H1 (cell line): Measurements from ENCODE around the gene TSPOAP1. TPM values are rescaled to one million over a fixed set of nuclear protein-coding genes. Genes with fewer than 3 reads are reported as not detected.

Source experiments
- CTCF ChIA-PET: fragments of 300-600 bp; sonication (Branson Sonifier 250); formaldehyde crosslinking; loops from one replicate; lab custom pipeline; 2021; ENCODE audit not compliant: partially characterized antibody; lab: Charles Lee
- POLR2A ChIA-PET: fragments of 300-600 bp; sonication (Branson Sonifier 250); formaldehyde crosslinking; loops from one replicate; lab custom pipeline; 2021; ENCODE audit warnings: inconsistent platforms; ENCODE audit not compliant: partially characterized antibody; lab: Charles Lee
- DNase-seq, 2 experiments: peaks; one replicate each; pipeline versions ENCODE4 v3.0.0 to v3.0.0-alpha.2; 2010 to 2022; ENCODE audit warnings: low spot score in 2 of 2, low read depth in 1 of 2, mixed read lengths in 1 of 2
- FAIRE-seq: peaks from 2 replicates; lab custom pipeline; 2011; peaks lifted over from hg19 to GRCh38; lab: Jason Lieb, UNC
- H2AFZ ChIP-seq: 2 replicates; pipeline ENCODE4 v1.8.1; 2012; ENCODE audit warnings: low read length, inconsistent platforms
- H2AK5ac ChIP-seq: 2 replicates; pipeline ENCODE4 v1.6.1; 2013; ENCODE audit warnings: low read depth, low read length
- H2BK120ac ChIP-seq: replicated peaks from 2 replicates; pipeline ENCODE3; 2013; ENCODE audit warnings: low read depth, low read length, inconsistent platforms
- H2BK12ac ChIP-seq: 2 replicates; pipeline ENCODE4 v1.6.1; 2013; ENCODE audit warnings: low read depth, low read length
- H2BK15ac ChIP-seq: 2 replicates; pipeline ENCODE4 v1.6.1; 2013; ENCODE audit warnings: low read length
- H2BK20ac ChIP-seq: 2 replicates; pipeline ENCODE4 v1.6.1; 2013; ENCODE audit warnings: low read length
- H2BK5ac ChIP-seq: 2 replicates; pipeline ENCODE4 v1.6.1; 2013; ENCODE audit warnings: low read depth, low read length
- H3K14ac ChIP-seq: 2 replicates; pipeline ENCODE4 v1.6.1; 2013; ENCODE audit warnings: inconsistent platforms; ENCODE audit not compliant: insufficient read length
- H3K18ac ChIP-seq: 2 replicates; pipeline ENCODE4 v1.6.1; 2013; ENCODE audit warnings: low read length; ENCODE audit errors: extremely low read depth
- H3K23ac ChIP-seq: 2 replicates; pipeline ENCODE4 v1.6.1; 2013; ENCODE audit warnings: inconsistent platforms; ENCODE audit not compliant: insufficient read length
- H3K23me2 ChIP-seq: 2 replicates; pipeline ENCODE4 v1.6.1; 2013; ENCODE audit warnings: low read depth, low read length
- H3K27ac ChIP-seq: 2 replicates; pipeline ENCODE4 v1.6.1; 2011; ENCODE audit warnings: low read depth, low read length, inconsistent platforms
- H3K27me3 ChIP-seq, 4 experiments: replicated peaks in 1 of 4; 1 replicate in 1 of 4; 2 replicates in 3 of 4; pipeline versions ENCODE4 v1.6.1 to v1.8.1; 2011 to 2013; ENCODE audit warnings: low read length in 3 of 4, mild to moderate bottlenecking in 3 of 4, inconsistent platforms in 2 of 4, mixed read lengths in 2 of 4, moderate library complexity in 1 of 4; ENCODE audit not compliant: control insufficient read depth in 3 of 4, insufficient read depth in 3 of 4; ENCODE audit errors: extremely low read depth in 1 of 4
- H3K36me3 ChIP-seq, 4 experiments: 2 replicates each; pipeline versions ENCODE4 v1.6.1 to v1.8.1; 2011 to 2013; ENCODE audit warnings: mild to moderate bottlenecking in 4 of 4, low read length in 3 of 4, moderate library complexity in 2 of 4, control low read depth in 1 of 4, inconsistent platforms in 1 of 4; ENCODE audit not compliant: insufficient read depth in 4 of 4, control insufficient read depth in 2 of 4
- H3K4ac ChIP-seq: replicated peaks from 2 replicates; pipeline ENCODE3; 2013; ENCODE audit warnings: low read length, low read depth, mixed read lengths, inconsistent platforms; ENCODE audit not compliant: insufficient read length
- H3K4me1 ChIP-seq, 4 experiments: replicated peaks in 1 of 4; 1 replicate in 1 of 4; 2 replicates in 3 of 4; pipeline versions ENCODE4 v1.6.1 to v1.8.1; 2011 to 2013; ENCODE audit warnings: low read length in 3 of 4, inconsistent platforms in 2 of 4, mixed read lengths in 1 of 4; ENCODE audit not compliant: insufficient read depth in 4 of 4, control insufficient read depth in 3 of 4
- H3K4me2 ChIP-seq, 2 experiments: 2 replicates each; pipeline versions ENCODE4 v1.6.1 to v1.8.1; 2011 to 2013; ENCODE audit warnings: low read depth in 2 of 2, low read length in 2 of 2, control low read depth in 1 of 2, inconsistent platforms in 1 of 2, mild to moderate bottlenecking in 1 of 2; ENCODE audit not compliant: insufficient read depth in 1 of 2
- H3K4me3 ChIP-seq, 4 experiments: fragments of 200-600, 300-600 bp in 1 of 4; sonication (generic), shearing (Covaris generic), sonication (Bioruptor Twin) in 1 of 4; 2 replicates each; pipeline versions ENCODE4 v1.5.1 to v1.8.1; 2011 to 2016; ENCODE audit warnings: low read length in 4 of 4, low read depth in 3 of 4, control low read depth in 2 of 4, inconsistent platforms in 2 of 4, mild to moderate bottlenecking in 2 of 4, mixed read lengths in 1 of 4, moderate library complexity in 1 of 4; ENCODE audit not compliant: insufficient read depth in 2 of 4; ENCODE audit errors: extremely low read depth in 1 of 4
- H3K56ac ChIP-seq: replicated peaks from 2 replicates; pipeline ENCODE3; 2013; ENCODE audit warnings: low read depth, mild to moderate bottlenecking, mixed read lengths, low read length, inconsistent platforms; ENCODE audit not compliant: insufficient read length
- H3K79me1 ChIP-seq: 2 replicates; pipeline ENCODE4 v1.6.1; 2013; ENCODE audit warnings: low read depth, low read length, control low read depth
- H3K79me2 ChIP-seq, 2 experiments: 2 replicates each; pipeline versions ENCODE4 v1.6.1 to v1.8.1; 2012 to 2013; ENCODE audit warnings: low read length in 2 of 2, mild to moderate bottlenecking in 2 of 2, inconsistent platforms in 1 of 2; ENCODE audit not compliant: insufficient read depth in 2 of 2, control insufficient read depth in 1 of 2
- H3K9ac ChIP-seq, 4 experiments: replicated peaks in 1 of 4; 1 replicate in 1 of 4; 2 replicates in 3 of 4; pipeline versions ENCODE4 v1.6.1 to v1.8.1; 2011 to 2013; ENCODE audit warnings: low read depth in 3 of 4, low read length in 3 of 4, control low read depth in 2 of 4, mild to moderate bottlenecking in 2 of 4, moderate library complexity in 2 of 4, inconsistent platforms in 1 of 4; ENCODE audit errors: extremely low read depth in 1 of 4
- H3K9me3 ChIP-seq, 2 experiments: 2 replicates each; pipeline versions ENCODE4 v1.6.1 to v1.8.1; 2012 to 2013; ENCODE audit warnings: mild to moderate bottlenecking in 2 of 2, moderate library complexity in 2 of 2, control low read depth in 1 of 2, inconsistent platforms in 1 of 2, low read depth in 1 of 2, low read length in 1 of 2, mixed read lengths in 1 of 2; ENCODE audit not compliant: insufficient read depth in 2 of 2
- H4K20me1 ChIP-seq, 2 experiments: replicated peaks in 1 of 2; 2 replicates each; pipeline versions ENCODE3 to v1.8.1; 2011 to 2013; ENCODE audit warnings: inconsistent platforms in 2 of 2, low read length in 2 of 2, mild to moderate bottlenecking in 1 of 2; ENCODE audit not compliant: insufficient read depth in 2 of 2, control insufficient read depth in 1 of 2
- H4K5ac ChIP-seq: 2 replicates; pipeline ENCODE4 v1.6.1; 2013; ENCODE audit warnings: low read length, low read depth, mixed read lengths, inconsistent platforms; ENCODE audit not compliant: insufficient read length
- H4K8ac ChIP-seq: 2 replicates; pipeline ENCODE4 v1.8.0; 2013; ENCODE audit warnings: mild to moderate bottlenecking, moderate library complexity, low read length, inconsistent platforms; ENCODE audit not compliant: insufficient read depth; ENCODE audit errors: extremely low read depth
- H4K91ac ChIP-seq: replicated peaks from 2 replicates; pipeline ENCODE3; 2013; ENCODE audit warnings: low read length, mixed read lengths, inconsistent platforms; ENCODE audit not compliant: insufficient read length
- CREB1 ChIP-seq: IDR thresholded peaks from 2 replicates; pipeline ENCODE4 v1.6.1; 2012; ENCODE audit warnings: inconsistent platforms
- HDAC2 ChIP-seq, 2 experiments: fragments of 300-600 bp in 1 of 2; sonication (generic) in 1 of 2; IDR thresholded peaks; 2 replicates each; pipeline ENCODE4 v1.6.1; 2011 to 2012; ENCODE audit warnings: low read depth in 2 of 2, low read length in 2 of 2, mild to moderate bottlenecking in 2 of 2, moderate library complexity in 2 of 2, borderline replicate concordance in 1 of 2, inconsistent platforms in 1 of 2
- POLR2AphosphoS5 ChIP-seq: IDR thresholded peaks from 2 replicates; pipeline ENCODE4 v1.6.1; 2011; ENCODE audit warnings: low read depth, low read length
- SP1 ChIP-seq: IDR thresholded peaks from 2 replicates; pipeline ENCODE4 v1.6.1; 2011; ENCODE audit warnings: low read depth, low read length
- WGBS, 2 experiments: shearing (Covaris generic) in 1 of 2; methylation state at CpG; one replicate each; pipeline versions ENCODE4 v1.1.6 to v1.1.7; 2013 to 2015; ENCODE audit warnings: low lambda C conversion rate in 2 of 2, mixed read lengths in 2 of 2, inconsistent platforms in 1 of 2, low coverage in 1 of 2, missing lambda C conversion rate in 1 of 2; ENCODE audit not compliant: insufficient replicate concordance in 2 of 2, insufficient coverage in 1 of 2, insufficient read length in 1 of 2; ENCODE audit errors: extremely low coverage in 1 of 2, missing lambda C conversion rate in 1 of 2; 5-methylcytosine and 5-hydroxymethylcytosine counted together
- polyA plus RNA-seq, 7 experiments: library from polyadenylated mRNA; depleted of rRNA in 3 of 7; stranded (reverse) in 5 of 7; unstranded in 2 of 7; fragments of >200 nt in 5 of 7; fragments of 200-250 nt in 2 of 7; gene quantifications; 1 replicate in 5 of 7; 2 replicates in 1 of 7; 4 replicates in 1 of 7; pipeline versions ENCODE4 v1.2.1 to v1.2.3, GENCODE V29; 2011 to 2013; ENCODE audit warnings: missing spikeins in 2 of 7, mixed read lengths in 2 of 7
- total RNA-seq: library from RNA; stranded (reverse); fragmentation: NEBNext Ultra II Directional; extraction: Animal tissue kit (Norgen Biotek cat#: 25700); gene quantifications from 2 replicates; pipeline ENCODE4 v1.2.1, GENCODE V29; 2021

TSPOAP1 gene
- total and polyA plus RNA-seq, 2 of the 8 experiments (the other 6 are each of a cell fraction or from before 2014, with no cell fraction given), result 7.6 to 9.2 TPM

GRCh38 chr17:58325289-58325726 lies 3.3 kb downstream of the TSPOAP1 start:
- Histone ChIP-seq H2AK5ac (no peak overlapping the region), H3K36me3 (no peaks in the 10 kb centered on the region), H3K18ac (peak overlapping the region; percentile 81), H2BK12ac (peak overlapping the region; percentile 82; the same call in 1 of the 2 replicates), H3K4ac (no peak overlapping the region), H3K23me2 (peaks cover 12% of the 10 kb centered on the region), H3K9me3 (no peaks in the 10 kb centered on the region), H2BK20ac (no peak overlapping the region), H3K14ac (no peak overlapping the region), H3K4me3 (peak overlapping the region; percentile 41 to 79 (median 68); a peak in 5 of 8 replicates), H3K27ac (no peak overlapping the region), H2BK5ac (no peak overlapping the region), H4K5ac (no peak overlapping the region), H2BK120ac (no peak overlapping the region), H2BK15ac (0 out of 2 replicates have a peak overlapping the region, but pooled peaks have one; percentile 23), H3K27me3 (peaks cover 0 to 20% (median 12%) of the 10 kb centered on the region in 4 experiments; a peak in 5 of 7 replicates), H3K9ac (no peak overlapping the region), H3K4me1 (peaks cover 0 to 32% (median 19%) of the 10 kb centered on the region in 4 experiments; a peak in 6 of 7 replicates), H4K8ac (no peak overlapping the region), H4K20me1 (peaks cover 0 to 2% of the 10 kb centered on the region in 2 experiments), H3K4me2 (peak overlapping the region; percentile 82 to 99), H3K79me1 (no peaks in the 10 kb centered on the region), H3K56ac (no peak overlapping the region), H2AFZ (no peak overlapping the region), H3K23ac (no peak overlapping the region), H4K91ac (no peak overlapping the region), H3K79me2 (no peaks in the 10 kb centered on the region)
- ChIA-PET CTCF (interaction anchor here (0.7 to 21.9 kb wide), 11 partner anchors 9 to 122 kb away, joined by 3 to 384 read pairs (median 6); partner anchors contain the start of gene RNF43), POLR2A (interaction anchor here (0.9 to 7.9 kb wide), 10 partner anchors 9 to 190 kb away, joined by 3 to 66 read pairs (median 6); partner anchors contain the start of gene SUPT4H1)
- WGBS, 2 experiments, result 71% methylated on average over 11 of the region's 11 CpGs; no CpG with 5 or more reads in 1 of the 2 experiments
- TF ChIP-seq CREB1 (no peak), SP1 (0 out of 2 replicates have a peak, but pooled peaks have one; percentile 6), HDAC2 (IDR thresholded peaks at IDR 0.05; ENCODE audit: borderline replicate concordance in 1 of 2, low read depth in 2 of 2, low read length in 2 of 2) (no peak), POLR2AphosphoS5 (no peak)
- peak in 1 of 2 experiments; percentile 74 for DNase-seq
- FAIRE-seq, result no peak
